Left ventricle myocardium superior (tissue), 1 donor: ENCODE measurements around the gene COPB1. TPM values are rescaled to one million over a fixed set of nuclear protein-coding genes. Genes with fewer than 3 reads are reported as not detected.

Experiments used
- ATAC-seq: fragments of 200-7000 bp; cut with Tn5 transposase; one replicate; pipeline ENCODE4 v1.9.1; 2020; ENCODE audit warnings: mild to moderate bottlenecking, moderate library complexity
- DNase-seq: peaks from one replicate; pipeline ENCODE4 v3.0.0-alpha.2; 2020
- intact Hi-C: fragments of 100-400 bp; cut with micrococcal nuclease; formaldehyde crosslinking; loops from one replicate; pipeline ENCODE4 v1.11.0; 2022
- total RNA-seq: library from RNA; stranded (reverse); fragmentation: NEBNext Ultra II Directional; extraction: Animal tissue kit (Norgen Biotek cat#: 25700); gene quantifications from one replicate; pipeline ENCODE4 v1.2.1, GENCODE V29; 2021
- donor health status: DM: no; HTN: yes; CAD: no; lungs with severe emphysema.

COPB1 gene
- total RNA-seq, 1 donor from 2014 or later: 43.6 TPM

DNA sequence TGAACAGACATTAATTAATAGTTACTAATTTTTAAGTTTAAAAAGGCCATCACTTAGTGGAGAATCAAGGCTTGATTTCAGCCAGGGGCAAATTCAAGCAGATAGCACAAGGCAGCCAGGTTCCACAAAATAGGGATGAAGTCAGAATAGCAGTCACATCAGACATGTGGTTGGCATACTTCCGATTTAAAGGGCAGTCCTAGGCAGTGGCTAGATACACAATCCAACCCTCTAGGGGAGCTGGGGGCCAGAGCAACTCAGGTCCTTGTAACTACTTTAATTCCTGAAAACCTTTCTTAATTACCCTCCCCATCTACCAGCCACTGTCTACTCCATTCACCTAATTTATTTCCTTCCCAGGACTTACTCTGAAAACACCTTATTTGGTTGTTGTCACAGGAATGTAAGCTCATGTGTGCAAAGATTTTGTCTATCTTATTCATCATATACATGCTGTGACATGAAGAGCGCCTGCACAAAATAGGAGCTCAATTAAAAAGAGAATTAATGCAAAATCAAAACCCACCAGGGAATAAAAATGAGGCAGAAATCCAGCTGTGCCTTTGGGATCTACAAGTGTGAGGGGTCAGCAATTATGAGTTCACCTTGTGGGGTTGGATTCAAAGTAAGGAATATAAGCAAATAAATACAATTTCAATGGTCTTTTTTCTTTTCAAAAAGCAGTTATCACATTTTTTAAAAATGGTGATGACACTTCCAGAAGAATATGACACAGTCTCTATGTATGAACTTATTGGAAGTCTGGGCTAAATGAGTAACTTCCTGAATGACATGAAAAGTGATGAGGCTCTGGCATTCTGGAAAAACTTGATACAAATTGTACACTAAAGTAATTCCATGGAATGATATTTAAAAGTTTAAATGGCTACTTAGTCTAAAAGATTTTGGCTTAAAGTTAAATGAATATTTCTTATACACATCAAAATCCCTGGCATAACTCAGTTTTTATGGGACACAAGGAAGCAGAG, 53.8 kb downstream of the COPB1 start:
- intact Hi-C loops: no loop called here
- DNase-seq: no peak
- ATAC-seq: peak; percentile 55

- no peak for ATAC-seq
- intact Hi-C loops: no loop called here
- no peak for DNase-seq
Observed at GRCh38 chr11:14444441-14445189, 55.0 kb downstream of the COPB1 start.

- no peak for DNase-seq
- intact Hi-C loops: no loop called here
- ATAC-seq: no peak
Observed at GRCh38 chr11:14443638-14444037, 56.0 kb downstream of the COPB1 start.

- DNase-seq (no peak), ATAC-seq (no peak)
- intact Hi-C loops: no loop called here
Observed at GRCh38 chr11:14435717-14436512, 63.7 kb downstream of the COPB1 start.

- DNase-seq (no peak), ATAC-seq (no peak)
- intact Hi-C loops: no loop called here
Observed at GRCh38 chr11:14425621-14426020, 74.0 kb downstream of the COPB1 start.

GRCh38 chr11:14424096-14424495, 75.5 kb downstream of the COPB1 start:
- intact Hi-C loops: no loop called here
- ATAC-seq (no peak), DNase-seq (no peak)

DNA sequence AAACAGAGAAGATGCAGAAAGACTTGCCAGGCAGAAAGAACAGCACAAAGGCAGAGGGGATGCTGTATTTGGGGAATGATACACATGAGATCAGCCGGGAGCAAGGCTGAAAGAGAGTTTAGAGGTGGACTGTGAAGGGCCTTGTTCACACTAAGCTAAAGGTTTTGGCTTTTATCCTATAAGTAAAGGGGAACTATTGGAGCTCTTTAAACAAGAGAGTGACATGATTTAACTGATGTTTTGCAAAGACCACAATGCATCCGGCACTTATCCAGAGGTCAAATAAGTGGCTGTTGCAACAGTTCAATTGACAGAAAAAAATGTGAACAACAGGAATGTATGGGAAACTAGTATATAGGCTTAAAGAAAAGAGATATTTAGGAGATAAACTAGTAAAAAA, 76.0 kb downstream of the COPB1 start:
- ATAC-seq: no peak
- intact Hi-C loops: no loop called here
- DNase-seq: no peak

GRCh38 chr11:14422814-14423182, 76.8 kb downstream of the COPB1 start:
- ATAC-seq (peak; percentile 65), DNase-seq (no peak)
- intact Hi-C loops: no loop called here

DNA sequence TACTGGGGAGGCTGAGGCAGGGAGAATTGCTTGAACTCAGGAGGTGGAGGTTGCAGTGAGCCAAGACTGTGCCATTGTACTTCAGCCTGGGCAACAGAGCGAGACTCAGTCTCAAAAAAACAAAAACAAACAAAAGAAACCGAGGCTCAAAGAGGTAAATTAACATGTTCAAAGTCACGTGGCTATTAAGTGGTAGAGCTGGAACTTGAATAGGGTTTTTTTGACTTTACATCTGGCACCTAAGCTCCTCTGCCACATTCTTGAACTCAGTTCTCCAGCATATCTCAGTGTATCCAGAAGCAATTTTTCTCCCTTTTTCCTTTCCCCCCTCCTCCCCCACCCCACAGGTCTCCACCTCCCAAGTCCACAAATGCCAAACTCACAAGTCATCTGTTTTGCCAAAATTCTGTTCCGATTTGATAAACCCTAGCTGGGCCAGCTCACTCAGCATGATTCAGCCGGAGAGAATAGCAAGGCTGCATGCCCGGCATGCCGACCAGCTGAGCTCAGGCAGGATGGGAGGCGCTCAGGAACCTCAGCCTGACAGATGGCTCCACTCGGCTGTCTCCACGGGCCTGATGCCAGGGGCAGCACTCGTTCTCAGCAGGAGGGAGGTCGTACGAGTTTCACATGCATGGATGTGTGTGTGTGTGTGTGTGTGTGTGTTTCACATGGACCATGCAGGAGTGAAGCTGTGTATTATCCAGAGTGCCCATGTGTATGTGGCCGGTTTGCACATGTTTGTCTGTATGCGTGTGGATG, 77.4 kb downstream of the COPB1 start:
- DNase-seq (peak; percentile 92), ATAC-seq (peak; percentile 98)
- intact Hi-C loops: no loop called here

- intact Hi-C loops: no loop called here
- DNase-seq: no peak
Observed at GRCh38 chr11:14420223-14420622, 79.4 kb downstream of the COPB1 start.

GRCh38 chr11:14418801-14419417, 80.7 kb downstream of the COPB1 start:
- no peak for DNase-seq
- intact Hi-C loops: no loop called here
- no peak for ATAC-seq

More at GRCh38 chr11:14420223-14420622, 79.4 kb downstream of the COPB1 start:
- no peak for ATAC-seq

- ATAC-seq (no peak), DNase-seq (no peak)
- intact Hi-C loops: no loop called here
Observed at GRCh38 chr11:14417617-14418374, 81.8 kb downstream of the COPB1 start.

- no peak for ATAC-seq
- no peak for DNase-seq
- intact Hi-C loops: no loop called here
Observed at GRCh38 chr11:14417186-14417585, 82.4 kb downstream of the COPB1 start.

DNA sequence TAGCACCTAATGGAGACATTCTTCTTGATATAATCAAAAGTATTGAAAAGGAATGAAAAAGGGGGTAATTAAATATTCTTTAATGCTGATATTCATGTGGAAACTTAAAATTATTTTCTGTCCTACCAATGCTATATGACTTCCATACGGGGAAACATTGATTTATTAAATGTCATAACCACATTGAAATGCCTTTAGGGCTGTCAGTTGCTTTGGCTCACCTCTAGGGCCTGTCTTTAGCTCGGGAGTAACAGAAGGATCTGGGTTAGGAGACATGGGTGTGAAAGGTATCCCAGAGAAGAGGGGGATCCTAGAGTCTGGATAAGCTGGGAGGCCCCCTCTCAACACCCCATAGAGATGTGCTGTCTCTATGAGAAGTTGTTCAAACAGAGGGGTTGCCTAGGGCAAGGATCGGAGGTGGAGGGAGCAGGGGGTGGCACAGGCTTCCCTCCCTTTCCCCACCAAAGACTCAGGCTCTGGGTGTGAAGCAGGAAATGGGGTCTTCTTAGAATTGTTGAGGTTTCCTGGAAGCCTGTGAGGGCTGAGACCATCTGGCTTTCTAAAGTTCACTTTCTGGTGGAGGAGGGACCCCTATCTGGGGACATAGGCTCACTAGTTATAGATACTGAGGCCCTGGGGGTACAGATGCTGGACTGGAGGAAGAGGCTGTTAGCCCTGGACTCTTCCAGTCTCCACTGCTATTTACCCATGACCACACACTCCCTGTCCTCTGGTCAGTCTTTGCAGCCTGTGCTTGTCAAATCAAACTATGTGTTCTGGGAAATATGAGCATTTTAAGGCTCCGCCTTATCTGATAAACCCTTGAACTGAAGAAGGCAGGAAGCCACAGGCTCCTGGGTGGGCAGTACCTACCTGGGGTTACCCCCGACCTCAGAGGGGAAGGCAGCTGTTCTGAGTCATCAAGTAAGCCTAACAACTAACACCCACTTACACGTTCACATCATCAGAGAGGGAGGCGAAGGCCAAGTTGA, 84.8 kb downstream of the COPB1 start:
- DNase-seq (no peak), ATAC-seq (no peak)
- intact Hi-C loops: no loop called here

GRCh38 chr11:14413307-14414069, 86.1 kb downstream of the COPB1 start:
- intact Hi-C loops: no loop called here
- peak; percentile 71 for ATAC-seq
- DNase-seq: peak; percentile 45

- DNase-seq (no peak), ATAC-seq (peak; percentile 67)
- intact Hi-C loops: no loop called here
Observed at GRCh38 chr11:14411818-14412217, 87.8 kb downstream of the COPB1 start.
